ENCODE data around the gene ATP13A4.

The ATP13A4 gene

DNA sequence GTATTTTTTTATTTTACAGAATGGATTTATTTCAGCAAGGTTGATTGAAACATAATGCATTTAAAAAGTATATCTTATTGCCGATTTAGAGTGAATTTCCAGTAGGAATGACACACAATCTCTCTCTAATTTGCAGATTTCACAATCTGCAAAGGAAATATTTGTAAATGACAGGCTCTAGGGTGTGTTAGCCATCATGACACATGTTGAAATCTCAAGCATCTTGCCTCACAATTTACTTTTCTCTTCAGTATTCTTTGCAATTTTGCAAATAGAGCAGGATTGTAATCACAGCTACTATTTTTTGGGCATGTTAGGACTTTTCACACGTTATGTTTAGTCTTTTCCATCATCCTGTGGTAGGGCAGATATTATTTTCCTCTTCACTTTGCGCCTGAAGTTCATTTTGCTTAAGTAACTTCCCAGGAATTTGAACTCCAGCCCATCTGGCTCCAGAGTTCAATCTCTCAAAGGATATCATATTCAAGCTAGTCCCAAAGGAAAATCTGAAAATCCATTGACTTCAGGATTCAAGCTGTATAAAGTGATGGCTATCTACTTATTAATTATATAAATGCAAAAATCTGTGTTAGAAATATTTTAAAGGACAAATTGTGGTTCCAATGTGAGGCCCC lies 55.4 kb downstream of the ATP13A4 start:
- DNase-seq (ENCODE audit: low read depth) = no peak

DNA sequence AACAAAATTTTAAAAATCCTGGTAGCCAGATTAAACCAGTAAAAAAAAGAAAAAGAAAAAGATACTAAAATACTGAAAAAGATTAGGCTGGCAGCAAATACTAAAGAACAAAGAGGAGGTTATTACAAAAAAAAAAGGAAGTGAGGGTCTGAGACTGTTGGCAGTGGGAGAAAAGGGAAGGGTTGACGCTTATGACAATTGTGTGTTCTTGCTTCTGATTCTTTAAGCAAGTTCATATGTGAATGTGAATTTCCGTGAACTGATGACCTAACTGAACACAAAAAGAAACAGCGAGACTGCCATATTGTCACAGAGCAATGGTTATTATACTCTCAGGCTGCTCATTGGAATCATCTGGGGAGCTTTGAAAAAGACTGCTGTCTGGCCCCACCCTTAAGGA lies 56.5 kb downstream of the ATP13A4 start:
- DNase-seq (ENCODE audit: low read depth) = no peak

GRCh38 chr3:193496658-193497057 lies 58.0 kb downstream of the ATP13A4 start:
- no peak for DNase-seq (ENCODE audit: low read depth)

- DNase-seq (ENCODE audit: low read depth) = no peak
Measured at GRCh38 chr3:193491026-193491425, 63.7 kb downstream of the ATP13A4 start.

- no peak for DNase-seq (ENCODE audit: low read depth)
Measured at GRCh38 chr3:193490580-193490979, 64.1 kb downstream of the ATP13A4 start.

DNA sequence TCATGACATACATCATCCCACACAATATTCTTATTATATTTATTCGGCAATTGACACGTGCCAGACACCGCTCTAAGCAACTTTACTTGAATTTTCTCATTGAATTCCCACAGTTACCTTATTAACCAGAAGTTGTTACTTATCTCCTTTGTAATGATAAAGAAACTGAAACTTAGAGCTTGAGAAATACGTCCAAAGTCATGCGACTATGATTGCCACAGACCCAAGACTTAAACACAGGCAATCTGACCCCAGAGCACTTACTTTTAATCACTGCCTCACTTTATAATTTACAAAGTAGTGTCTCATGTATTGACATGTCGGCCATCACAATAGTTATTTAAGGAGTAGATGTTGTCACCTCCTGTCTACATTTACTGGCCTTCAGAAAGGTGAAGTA lies 64.7 kb downstream of the ATP13A4 start:
- DNase-seq (ENCODE audit: low read depth) = no peak

DNA sequence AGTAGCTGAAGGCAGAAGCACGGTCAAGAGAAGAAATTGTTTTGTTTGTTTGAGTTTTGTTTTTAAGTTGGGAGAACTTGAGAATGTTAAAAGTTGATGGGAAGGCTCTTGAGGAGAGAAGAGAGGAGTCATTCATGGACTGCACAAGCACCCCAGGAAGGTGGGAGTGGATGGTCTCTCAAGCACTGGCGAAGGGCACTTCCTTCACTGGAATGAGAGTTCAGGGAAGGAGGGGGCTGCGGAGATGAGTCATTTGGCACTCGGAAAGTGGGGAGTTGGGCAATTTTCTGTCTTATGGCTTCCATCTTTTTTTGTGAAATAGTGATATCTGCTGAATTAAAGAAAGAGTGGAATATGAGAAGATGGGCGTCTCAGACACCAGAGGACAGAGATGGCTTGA lies 66.0 kb downstream of the ATP13A4 start:
- no peak for DNase-seq (ENCODE audit: low read depth)

GRCh38 chr3:193483988-193484539 lies 70.6 kb downstream of the ATP13A4 start:
- no peak for DNase-seq (ENCODE audit: low read depth)

- DNase-seq (ENCODE audit: low read depth) = no peak
Measured at GRCh38 chr3:193481436-193481835, 73.3 kb downstream of the ATP13A4 start.

- no peak for DNase-seq (ENCODE audit: low read depth)
Measured at GRCh38 chr3:193474446-193474845, 80.2 kb downstream of the ATP13A4 start.

- DNase-seq (ENCODE audit: low read depth) = no peak
Measured at GRCh38 chr3:193470710-193471109, 84.0 kb downstream of the ATP13A4 start.

- DNase-seq (ENCODE audit: low read depth) = no peak
Measured at GRCh38 chr3:193465992-193466608, 88.6 kb downstream of the ATP13A4 start.

- DNase-seq (ENCODE audit: low read depth) = no peak
Measured at GRCh38 chr3:193464889-193465288, 89.8 kb downstream of the ATP13A4 start.

GRCh38 chr3:193457526-193457925 lies 97.2 kb downstream of the ATP13A4 start:
- no peak for DNase-seq (ENCODE audit: low read depth)

DNA sequence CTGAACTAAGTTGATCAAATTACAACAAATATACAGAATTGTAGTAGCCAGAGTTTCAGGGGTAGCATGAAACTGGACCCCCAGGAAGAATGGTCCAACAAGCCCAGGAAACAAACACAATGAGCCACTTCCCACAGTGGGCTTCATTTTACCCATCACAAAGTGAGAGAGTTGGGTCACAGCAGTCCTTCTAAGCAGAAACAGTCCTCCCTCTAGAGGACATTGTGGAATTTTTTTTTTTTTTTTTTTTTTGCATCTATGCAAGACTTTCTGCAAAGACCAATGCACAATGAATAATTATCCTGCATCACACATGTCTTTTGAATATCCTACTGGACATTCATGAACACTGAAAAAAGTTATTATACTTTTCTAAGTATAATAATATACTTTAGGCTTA lies 102.4 kb downstream of the ATP13A4 start:
- no peak for DNase-seq (ENCODE audit: low read depth)

- no peak for DNase-seq (ENCODE audit: low read depth)
Measured at GRCh38 chr3:193451902-193452301, 102.8 kb downstream of the ATP13A4 start.

- DNase-seq (ENCODE audit: low read depth) = no peak
Measured at GRCh38 chr3:193446965-193447602, 107.6 kb downstream of the ATP13A4 start.

- DNase-seq (ENCODE audit: low read depth) = no peak
Measured at GRCh38 chr3:193439423-193439822, 115.3 kb downstream of the ATP13A4 start.

DNA sequence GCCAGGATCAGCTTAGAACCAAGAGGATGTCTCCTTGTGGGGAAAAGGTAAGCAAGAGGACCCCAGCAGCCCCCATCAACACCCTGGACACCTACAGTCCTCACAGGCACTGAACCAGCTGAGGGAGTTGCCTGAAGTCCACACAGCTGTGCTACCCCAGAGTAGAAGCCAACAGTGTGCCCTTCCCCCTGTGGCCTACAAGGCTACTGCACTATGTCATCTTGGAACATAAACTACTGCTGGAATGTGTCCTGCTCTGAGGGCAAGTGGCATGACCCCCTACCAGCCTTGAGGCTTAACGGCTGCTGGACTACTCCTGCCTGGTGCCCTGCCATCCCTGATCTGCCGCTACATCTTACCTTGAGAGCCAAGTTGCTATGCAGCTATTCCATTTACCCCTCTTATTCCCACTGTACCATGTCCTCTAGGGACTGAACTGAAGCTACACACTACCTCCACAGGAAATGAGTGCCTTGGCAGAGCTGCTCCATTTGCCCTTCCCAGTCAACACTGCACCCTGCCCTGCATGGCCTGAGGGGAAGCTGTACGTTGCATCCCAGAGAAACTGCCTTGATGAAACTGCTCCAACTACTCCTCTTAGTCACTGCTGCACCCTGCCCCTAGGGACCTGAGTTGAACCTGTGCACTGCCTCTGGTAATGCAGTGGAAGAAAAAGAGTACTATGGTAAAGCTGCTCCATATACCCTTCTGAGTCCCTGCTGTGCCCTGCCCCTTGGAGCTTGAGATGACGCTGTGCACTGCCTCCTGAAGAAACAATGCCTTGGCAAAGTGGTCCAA lies 135.9 kb downstream of the ATP13A4 start:
- DNase-seq (ENCODE audit: low read depth) = no peak

DNA sequence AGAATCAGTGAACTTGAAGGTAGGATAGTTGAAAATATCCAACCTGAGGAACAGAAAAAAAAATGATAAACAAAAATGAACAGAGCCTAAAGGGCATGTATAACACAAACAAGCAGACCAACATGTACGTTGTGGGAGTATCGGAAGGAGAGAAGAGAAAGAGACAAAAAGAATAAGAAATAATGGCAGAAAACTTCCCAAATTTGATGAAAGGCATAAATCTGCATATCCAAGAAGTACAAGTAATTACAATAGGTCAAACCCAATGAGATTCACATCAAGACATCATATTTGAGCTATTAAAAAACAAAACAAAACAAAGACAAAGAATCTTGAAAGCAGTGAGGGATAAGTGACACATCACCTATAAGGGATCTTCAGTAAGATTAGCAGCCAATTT lies 138.1 kb downstream of the ATP13A4 start:
- no peak for DNase-seq (ENCODE audit: low read depth)

DNA sequence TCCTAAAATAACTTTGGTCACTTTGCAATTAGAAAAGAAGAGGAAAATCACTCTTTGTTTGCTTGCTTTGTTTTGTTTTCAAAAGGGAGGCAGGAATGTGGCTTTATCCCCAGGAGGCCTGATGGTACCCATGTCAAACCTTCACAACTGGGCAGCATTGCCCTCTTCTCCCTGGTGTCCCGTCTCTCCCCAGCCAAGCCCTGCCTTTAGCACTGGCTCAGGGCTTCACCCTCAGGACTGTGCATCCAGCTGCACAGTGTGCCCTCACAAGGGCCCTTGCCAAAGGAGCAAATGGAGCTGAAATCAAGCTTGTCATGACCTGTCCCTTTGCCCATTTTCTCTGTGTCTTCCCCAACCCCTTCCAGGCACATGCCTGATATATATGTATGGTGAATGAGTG lies 147.0 kb downstream of the ATP13A4 start:
- DNase-seq (ENCODE audit: low read depth) = no peak

DNA sequence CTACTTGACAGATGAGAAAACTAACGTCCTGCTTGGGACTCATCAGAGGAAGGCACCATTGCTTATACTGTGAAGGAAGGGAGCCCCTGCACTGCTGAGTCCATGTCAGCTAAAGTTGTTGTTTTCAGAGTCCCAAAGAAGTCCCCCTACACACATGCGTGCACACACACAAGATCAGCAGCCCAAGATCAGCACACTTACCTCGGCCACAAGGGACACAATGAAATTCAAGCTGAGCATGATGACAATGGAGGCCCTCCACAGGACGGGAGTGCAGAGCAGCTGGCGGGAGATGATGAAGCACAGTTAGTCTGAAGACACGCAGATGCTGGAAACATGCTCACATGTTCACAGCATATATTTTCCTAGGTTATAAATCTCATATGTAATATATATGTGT lies 147.6 kb downstream of the ATP13A4 start:
- DNase-seq (ENCODE audit: low read depth) = no peak

- no peak for DNase-seq (ENCODE audit: low read depth)
Measured at GRCh38 chr3:193403307-193403706, 151.4 kb downstream of the ATP13A4 start.

Data from activated T-helper 1 cell treated with Interleukin-2 at 50 U/mL for 16 hours (primary cell).